RWPE1 (cell line): ENCODE results near the gene NFIA.

Experiments
- CTCF ChIA-PET: fragments of 350-600 bp; sonication (Branson Sonifier 250); formaldehyde crosslinking; extraction: SDS; loops from one replicate; lab custom pipeline; 2021; lab: Yijun Ruan, JAX
- POLR2A ChIA-PET: fragments of 400-600 bp; formaldehyde crosslinking; extraction: SDS; loops from one replicate; lab custom pipeline; 2020; ENCODE audit warnings: antibody characterized with exemption; ENCODE audit not compliant: low non-redundant PET; lab: Yijun Ruan, JAX
- DNase-seq: peaks from one replicate; pipeline ENCODE4 v3.0.0; 2012; ENCODE audit warnings: low spot score
- H3K27ac ChIP-seq: fragments of 450-650 bp; 2 replicates; pipeline ENCODE4 v1.5.1; 2017
- TF ChIP-seq, protein P1 (sequence below): fragments of 450-650 bp; conservative IDR thresholded peaks from 2 replicates; pipeline ENCODE4 v1.5.1; 2017; ENCODE audit warnings: low read depth, mild to moderate bottlenecking

The NFIA gene

DNA sequence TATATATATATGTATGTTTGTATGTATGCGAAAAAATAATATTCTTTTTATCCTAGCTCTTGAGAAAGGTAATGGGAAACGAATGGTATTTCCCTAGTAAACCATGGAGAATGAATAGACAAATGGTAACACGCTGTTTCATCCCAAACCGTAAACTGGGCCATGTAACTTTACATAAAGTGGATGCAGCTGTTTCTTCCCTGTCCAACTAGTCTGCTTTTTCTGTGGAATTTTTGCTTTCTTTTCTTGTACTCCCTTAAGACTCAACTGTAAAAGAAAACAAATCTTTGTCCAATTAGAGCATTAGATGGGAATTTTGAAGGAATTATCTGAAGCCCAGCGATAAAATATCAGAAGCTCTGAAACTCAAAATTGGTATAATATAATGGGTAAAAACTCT, 198.1 kb downstream of the NFIA start:
- POLR2A ChIA-PET = no interaction called here
- TF ChIP-seq, protein P1, sequence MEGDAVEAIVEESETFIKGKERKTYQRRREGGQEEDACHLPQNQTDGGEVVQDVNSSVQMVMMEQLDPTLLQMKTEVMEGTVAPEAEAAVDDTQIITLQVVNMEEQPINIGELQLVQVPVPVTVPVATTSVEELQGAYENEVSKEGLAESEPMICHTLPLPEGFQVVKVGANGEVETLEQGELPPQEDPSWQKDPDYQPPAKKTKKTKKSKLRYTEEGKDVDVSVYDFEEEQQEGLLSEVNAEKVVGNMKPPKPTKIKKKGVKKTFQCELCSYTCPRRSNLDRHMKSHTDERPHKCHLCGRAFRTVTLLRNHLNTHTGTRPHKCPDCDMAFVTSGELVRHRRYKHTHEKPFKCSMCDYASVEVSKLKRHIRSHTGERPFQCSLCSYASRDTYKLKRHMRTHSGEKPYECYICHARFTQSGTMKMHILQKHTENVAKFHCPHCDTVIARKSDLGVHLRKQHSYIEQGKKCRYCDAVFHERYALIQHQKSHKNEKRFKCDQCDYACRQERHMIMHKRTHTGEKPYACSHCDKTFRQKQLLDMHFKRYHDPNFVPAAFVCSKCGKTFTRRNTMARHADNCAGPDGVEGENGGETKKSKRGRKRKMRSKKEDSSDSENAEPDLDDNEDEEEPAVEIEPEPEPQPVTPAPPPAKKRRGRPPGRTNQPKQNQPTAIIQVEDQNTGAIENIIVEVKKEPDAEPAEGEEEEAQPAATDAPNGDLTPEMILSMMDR = no peak
- H3K27ac ChIP-seq = no peak overlapping the region
- CTCF ChIA-PET = no interaction called here
- DNase-seq = no peak

DNA sequence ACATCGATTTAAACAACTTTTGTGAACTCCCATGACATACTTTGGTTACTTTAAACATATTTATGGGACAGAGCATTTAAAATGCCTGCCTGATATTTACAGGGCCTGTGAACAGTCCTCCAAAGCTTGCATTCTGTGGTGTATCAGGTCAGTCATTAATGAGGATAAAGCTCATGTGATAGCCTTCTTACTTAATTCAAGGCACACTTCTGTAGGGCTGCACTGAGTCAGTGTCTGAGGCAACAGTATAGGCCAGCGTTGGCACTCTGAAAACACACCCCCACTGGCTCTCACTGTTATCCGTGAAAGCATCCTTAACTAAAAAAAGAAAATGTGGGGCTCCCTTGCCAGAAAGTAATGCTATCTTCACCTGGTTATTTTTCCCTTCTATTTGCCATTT, 200.0 kb downstream of the NFIA start:
- CTCF ChIA-PET = no interaction called here
- no peak for DNase-seq
- TF ChIP-seq, protein P1 = no peak
- POLR2A ChIA-PET = no interaction called here
- no peak overlapping the region for H3K27ac ChIP-seq

DNA sequence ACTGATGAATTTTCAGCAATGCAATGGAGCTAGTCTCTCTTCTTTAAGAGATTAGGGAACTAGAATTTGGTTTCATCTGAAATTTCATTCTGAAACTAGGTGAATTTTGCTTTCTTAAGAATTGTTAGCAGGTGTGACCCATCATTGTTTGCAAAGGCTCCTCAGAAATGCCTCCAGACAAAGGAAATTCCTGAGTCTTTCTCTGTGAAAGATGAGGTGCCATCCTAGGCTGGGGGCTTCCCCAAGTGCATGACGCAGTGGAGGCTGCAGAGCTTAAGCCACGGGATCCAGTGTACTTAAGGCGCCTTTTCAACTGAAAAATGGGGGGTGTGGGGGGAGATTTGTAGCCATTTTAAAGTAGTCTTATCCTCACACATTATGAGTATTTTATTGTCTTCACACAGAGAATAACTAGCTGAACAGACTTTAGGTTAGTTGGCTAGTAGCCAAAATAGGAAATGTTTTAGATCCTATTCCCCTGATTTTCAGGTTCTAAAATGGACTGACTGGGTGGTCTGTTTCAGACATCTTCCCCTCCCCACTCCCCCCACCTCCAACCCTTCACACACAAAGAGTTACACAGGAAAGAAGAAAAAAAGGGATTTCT, 202.0 kb downstream of the NFIA start:
- POLR2A ChIA-PET = no interaction called here
- H3K27ac ChIP-seq = no peak overlapping the region

DNA sequence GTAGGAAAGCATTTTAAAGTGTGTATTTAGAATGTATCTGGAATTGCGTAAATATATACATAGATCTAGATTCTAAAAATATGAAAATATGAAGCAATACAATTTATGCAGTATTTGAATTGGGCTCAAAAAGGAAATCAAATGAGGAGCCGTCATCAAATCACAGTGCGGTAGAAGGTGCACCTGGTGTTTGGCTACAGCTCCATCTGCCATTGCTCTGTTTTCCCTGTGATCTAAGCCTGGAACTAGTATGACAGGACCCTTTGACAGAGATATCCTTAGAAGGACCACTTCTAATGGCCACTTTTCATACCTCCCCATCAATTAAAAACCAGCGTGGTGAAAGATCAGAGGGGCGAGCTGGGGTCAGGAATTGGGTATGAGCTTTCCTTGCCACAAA, 202.6 kb downstream of the NFIA start:
- no peak for DNase-seq
- CTCF ChIA-PET = interaction anchor here (0.7 kb wide), 2 partner anchors 49 to 148 kb away, joined by 3 read pairs; no protein-coding TSS in a partner anchor
- TF ChIP-seq, protein P1 = no peak
- POLR2A ChIA-PET = no interaction called here
- no peak overlapping the region for H3K27ac ChIP-seq

More for the DNA sequence above, 202.0 kb downstream of the NFIA start:
- CTCF ChIA-PET = interaction anchor here (0.7 kb wide), 1 partner anchor 50 kb away, joined by 3 read pairs; no protein-coding TSS in a partner anchor
- TF ChIP-seq, protein P1 = no peak
- no peak for DNase-seq

DNA sequence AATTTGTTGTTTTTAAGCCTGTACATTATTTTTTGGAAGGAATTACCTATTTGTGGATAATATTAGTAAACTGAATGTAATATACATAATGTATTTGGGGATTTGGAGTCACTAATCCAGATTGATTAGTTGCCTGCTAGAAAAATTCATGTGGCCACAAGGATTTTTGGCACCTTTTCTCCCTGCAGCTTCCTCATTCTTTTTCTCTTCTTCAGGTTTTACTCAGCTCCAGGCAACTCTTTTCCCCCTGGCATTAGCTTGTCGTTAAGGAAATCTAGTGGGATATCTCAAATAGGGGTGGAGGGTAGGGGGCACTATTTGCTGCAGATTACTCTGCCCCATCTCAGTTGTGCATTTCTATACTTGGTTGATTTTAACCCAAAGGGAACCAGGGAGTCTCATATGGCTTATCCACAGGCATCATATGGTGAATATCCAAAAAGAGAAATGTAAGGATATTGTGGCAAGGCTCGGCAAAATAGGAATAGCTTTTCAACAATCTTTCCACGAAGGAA, 203.1 kb downstream of the NFIA start:
- TF ChIP-seq, protein P1 = no peak
- CTCF ChIA-PET = interaction anchor here (0.7 to 1.4 kb wide), 2 partner anchors 14 to 148 kb away, joined by 3 to 4 read pairs; no protein-coding TSS in a partner anchor
- POLR2A ChIA-PET = no interaction called here

DNA sequence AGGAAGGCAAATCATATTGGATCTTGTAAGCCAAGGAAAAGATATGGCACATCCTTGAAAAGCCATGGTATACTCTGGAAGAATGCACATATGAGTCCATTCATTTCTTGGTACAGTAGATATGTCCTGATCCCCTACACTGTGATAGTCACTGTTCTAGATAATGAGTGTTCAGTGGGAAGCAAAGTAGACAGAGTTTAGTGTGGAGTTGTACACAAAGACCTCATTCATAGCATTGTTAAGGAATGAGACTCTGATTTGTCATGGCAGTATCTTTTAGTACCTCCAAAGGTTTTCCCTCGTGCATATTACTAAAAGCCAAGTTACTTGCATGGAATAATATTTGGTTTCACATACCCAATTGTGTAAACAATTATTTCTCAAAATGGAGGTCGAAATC, 204.7 kb downstream of the NFIA start:
- H3K27ac ChIP-seq = no peak overlapping the region
- ChIA-PET POLR2A (no interaction called here), CTCF (interaction anchor here (0.6 to 1.4 kb wide), 2 partner anchors 16 to 65 kb away, joined by 3 to 4 read pairs; no protein-coding TSS in a partner anchor)
- TF ChIP-seq, protein P1 = no peak
- DNase-seq = no peak

More for the DNA sequence above, 203.1 kb downstream of the NFIA start:
- DNase-seq = no peak
- no peak overlapping the region for H3K27ac ChIP-seq
